Measurements from ENCODE around the gene MBD3L2B.

DNA sequence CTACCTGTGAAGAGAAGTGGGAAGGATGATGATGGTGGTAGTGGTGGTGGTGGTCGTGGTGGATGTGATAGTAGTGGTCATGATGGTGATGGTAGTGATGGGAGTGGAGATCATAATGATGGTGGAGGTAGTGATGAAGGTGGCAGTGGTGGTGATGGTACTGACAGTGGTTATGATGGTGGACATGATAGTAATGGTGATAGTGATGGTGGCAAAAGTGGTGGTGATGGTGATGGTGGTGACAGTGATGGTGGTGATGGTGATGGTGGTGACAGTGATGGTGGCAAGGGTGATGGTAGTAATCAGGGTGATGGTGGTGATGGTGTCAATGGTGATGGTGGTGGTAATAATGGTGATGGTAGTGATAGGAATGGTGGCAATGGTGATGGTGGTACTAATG lies 26.2 kb downstream of the MBD3L2B start:
- TF ChIP-seq EZH2 (IDR thresholded peaks at IDR 0.05; ENCODE audit: insufficient read depth, poor library complexity, severe bottlenecking) (no peak), EZH2phosphoT487 (IDR thresholded peaks at IDR 0.05; ENCODE audit: insufficient read depth, low read depth) (no peak)
